Cardiac muscle cell (in vitro differentiated cells and primary cell): ENCODE data around the gene SLC2A4. TPM values are rescaled to one million over a fixed set of nuclear protein-coding genes. Genes with fewer than 3 reads are reported as not detected.

Experiments
- DNase-seq, 2 donors: peaks; one replicate each; pipeline versions ENCODE4 v3.0.0 to v3.0.0-alpha.2; 2010 to 2017; ENCODE audit warnings: low read depth in 1 of 2, low spot score in 1 of 2
- H3K27ac ChIP-seq: fragments of 200-600 bp; sonication (generic); 2 replicates; pipeline ENCODE4 v1.5.1; 2016
- H3K27me3 ChIP-seq: fragments of 200-600 bp; sonication (generic); 2 replicates; pipeline ENCODE4 v1.6.0; 2016; ENCODE audit warnings: control low read depth
- H3K36me3 ChIP-seq: fragments of 200-600 bp; sonication (generic); 2 replicates; pipeline ENCODE4 v1.5.1; 2016; ENCODE audit warnings: control low read depth
- H3K4me1 ChIP-seq: fragments of 200-600 bp; sonication (generic); 2 replicates; pipeline ENCODE4 v1.8.1; 2017; ENCODE audit warnings: low read depth, mild to moderate bottlenecking, mixed run types
- H3K4me3 ChIP-seq: fragments of 200-600 bp; sonication (generic); 2 replicates; pipeline ENCODE4 v1.5.1; 2016; ENCODE audit warnings: mild to moderate bottlenecking
- H3K9me3 ChIP-seq: fragments of 200-600 bp; sonication (generic); 2 replicates; pipeline ENCODE4 v1.5.1; 2017; ENCODE audit warnings: low read depth, mild to moderate bottlenecking, control low read depth
- polyA plus RNA-seq: library from polyadenylated mRNA; unstranded; fragments of >200 nt; fragmentation: Nextera tagmentation; extraction: Ambion mirVana; gene quantifications from 2 replicates; pipeline ENCODE4 v1.2.1, GENCODE V29; 2016
- total RNA-seq: library from RNA; depleted of rRNA; stranded (reverse); fragments of >200 nt; gene quantifications from 2 replicates; pipeline ENCODE4 v1.2.3, GENCODE V29; 2016
- TF ChIP-seq, protein P1 (sequence below): IDR thresholded peaks from 2 replicates; pipeline ENCODE4 v1.5.1; 2012; ENCODE audit warnings: low read depth, mild to moderate bottlenecking, low read length

Gene SLC2A4
- total and polyA plus RNA-seq, 2 experiments from 2014 or later: 23.4 to 42.6 TPM

DNA sequence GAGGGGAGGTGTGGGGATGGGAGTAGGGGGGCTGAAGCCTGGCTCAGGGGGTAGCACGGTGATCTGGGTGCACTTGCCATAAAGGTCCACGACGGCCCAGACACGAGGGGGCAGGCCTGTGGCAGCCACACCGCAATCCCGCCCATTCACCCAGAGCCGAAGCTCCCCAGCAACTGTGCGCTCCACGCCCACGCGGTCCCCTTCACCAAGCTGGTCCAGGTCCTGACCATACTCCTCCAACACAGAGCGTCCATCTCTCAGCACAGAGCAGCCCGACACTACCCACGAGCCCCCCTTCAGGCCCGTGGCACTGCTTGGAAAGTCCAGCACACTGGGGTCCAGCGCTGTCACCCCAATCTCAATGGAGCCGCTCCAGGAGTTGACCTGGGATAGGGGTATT is 46.0 kb downstream of the SLC2A4 start:
- H3K27me3 ChIP-seq: no peaks in the 10 kb centered on the region
- H3K4me1 ChIP-seq: peaks cover 8% of the 10 kb centered on the region
- no peaks in the 10 kb centered on the region for H3K9me3 ChIP-seq
- DNase-seq: no peak
- no peak overlapping the region for H3K4me3 ChIP-seq
- no peak overlapping the region for H3K27ac ChIP-seq
- TF ChIP-seq, protein P1, sequence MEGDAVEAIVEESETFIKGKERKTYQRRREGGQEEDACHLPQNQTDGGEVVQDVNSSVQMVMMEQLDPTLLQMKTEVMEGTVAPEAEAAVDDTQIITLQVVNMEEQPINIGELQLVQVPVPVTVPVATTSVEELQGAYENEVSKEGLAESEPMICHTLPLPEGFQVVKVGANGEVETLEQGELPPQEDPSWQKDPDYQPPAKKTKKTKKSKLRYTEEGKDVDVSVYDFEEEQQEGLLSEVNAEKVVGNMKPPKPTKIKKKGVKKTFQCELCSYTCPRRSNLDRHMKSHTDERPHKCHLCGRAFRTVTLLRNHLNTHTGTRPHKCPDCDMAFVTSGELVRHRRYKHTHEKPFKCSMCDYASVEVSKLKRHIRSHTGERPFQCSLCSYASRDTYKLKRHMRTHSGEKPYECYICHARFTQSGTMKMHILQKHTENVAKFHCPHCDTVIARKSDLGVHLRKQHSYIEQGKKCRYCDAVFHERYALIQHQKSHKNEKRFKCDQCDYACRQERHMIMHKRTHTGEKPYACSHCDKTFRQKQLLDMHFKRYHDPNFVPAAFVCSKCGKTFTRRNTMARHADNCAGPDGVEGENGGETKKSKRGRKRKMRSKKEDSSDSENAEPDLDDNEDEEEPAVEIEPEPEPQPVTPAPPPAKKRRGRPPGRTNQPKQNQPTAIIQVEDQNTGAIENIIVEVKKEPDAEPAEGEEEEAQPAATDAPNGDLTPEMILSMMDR: no peak
- peaks cover 15% of the 10 kb centered on the region for H3K36me3 ChIP-seq

DNA sequence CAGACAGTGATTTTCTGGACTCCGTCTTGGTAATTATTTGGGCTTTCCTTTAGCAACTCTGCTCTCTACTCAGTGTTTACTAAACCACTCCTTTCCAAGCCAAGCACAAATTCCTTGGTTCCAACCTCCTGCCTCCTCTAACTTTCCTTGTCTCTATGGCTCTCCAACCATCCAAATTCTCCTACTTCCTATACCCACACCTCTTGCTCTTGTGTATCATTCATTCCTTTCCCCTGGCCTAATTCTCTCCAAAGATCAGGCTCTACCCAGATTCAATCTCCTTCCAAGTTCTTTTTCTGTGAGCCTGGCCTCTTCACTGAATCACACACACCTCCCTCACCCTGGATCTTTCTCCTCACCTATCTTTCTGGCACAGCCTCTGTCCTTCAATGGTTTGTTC is 46.5 kb downstream of the SLC2A4 start:
- DNase-seq: no peak
- H3K36me3 ChIP-seq: peaks cover 10% of the 10 kb centered on the region
- H3K9me3 ChIP-seq: no peaks in the 10 kb centered on the region
- H3K4me1 ChIP-seq: peaks cover 12% of the 10 kb centered on the region
- TF ChIP-seq, protein P1: no peak
- H3K4me3 ChIP-seq: peak overlapping the region; percentile 81
- H3K27me3 ChIP-seq: no peaks in the 10 kb centered on the region
- no peak overlapping the region for H3K27ac ChIP-seq

DNA sequence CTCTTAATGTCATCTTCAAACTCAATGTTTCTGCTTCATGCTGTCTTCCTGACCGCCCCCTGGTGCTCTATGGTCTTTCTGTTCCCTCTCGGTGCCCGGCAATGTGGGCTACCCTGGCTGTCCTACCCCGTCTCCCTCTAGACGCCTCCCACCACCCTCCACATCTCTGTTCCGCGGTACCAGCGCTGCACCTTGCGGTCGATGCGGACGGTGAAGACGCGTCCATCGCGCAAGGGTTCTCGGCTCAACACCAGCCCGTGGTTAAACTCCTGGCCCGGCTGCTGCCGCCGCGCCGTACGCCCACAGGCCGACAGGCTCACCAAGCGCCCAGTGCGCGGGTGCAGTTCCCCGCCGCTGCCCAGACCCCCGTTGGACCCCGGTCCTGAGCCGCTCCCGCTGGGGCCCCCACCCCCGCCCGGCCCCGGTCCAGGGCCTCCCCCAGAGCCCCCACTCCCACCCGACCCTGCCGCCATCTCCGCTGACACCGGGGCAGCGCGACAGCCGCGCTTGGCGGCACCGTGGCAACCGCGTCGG is 47.4 kb downstream of the SLC2A4 start, which contains the start of gene NEURL4:
NEURL4 (minus strand) TSS at position 496 of the 534 bp plus-strand sequence; CDS start at position 473, 23 bp downstream.
- peak within 1 kb of the TSS; percentile 89 for H3K27ac ChIP-seq
- H3K9me3 ChIP-seq: no peaks in the 10 kb centered on the region
- DNase-seq: peak in 1 of 2 donors; percentile 27
- TF ChIP-seq, protein P1: no peak
- H3K4me1 ChIP-seq: peaks cover 12% of the 10 kb centered on the region
- no peaks in the 10 kb centered on the region for H3K27me3 ChIP-seq
- H3K4me3 ChIP-seq: peak within 1 kb of the TSS; percentile 81
- peaks cover 3% of the 10 kb centered on the region for H3K36me3 ChIP-seq

DNA sequence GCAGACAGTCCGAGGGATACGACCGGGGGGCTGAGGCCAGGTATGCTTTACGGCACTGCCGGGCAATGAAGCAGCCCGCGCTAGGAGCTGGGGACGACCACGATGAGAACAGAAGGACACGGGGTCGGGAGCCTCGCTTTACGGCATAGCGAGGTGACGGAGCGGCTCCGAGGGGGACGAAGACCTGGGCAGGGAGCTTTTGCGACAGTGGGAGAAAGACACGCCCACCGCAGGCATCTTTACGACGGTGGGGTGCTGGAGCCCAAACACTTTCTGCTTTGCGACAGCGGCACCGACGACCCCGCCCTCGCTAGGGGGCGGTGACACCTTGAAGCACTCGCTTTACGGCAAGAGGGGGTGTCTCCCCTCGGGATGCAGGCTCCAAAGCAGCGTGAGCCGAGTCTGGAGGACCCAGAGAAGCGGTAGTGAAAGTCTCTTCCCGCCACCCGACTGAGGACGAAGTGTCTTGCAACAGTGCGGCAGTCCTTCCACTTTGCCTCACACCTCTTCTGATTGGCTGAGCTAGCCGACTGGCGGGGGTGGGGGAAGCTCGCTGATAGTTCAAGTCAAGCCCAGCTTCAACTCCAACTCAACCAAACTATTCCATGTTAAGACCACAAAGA is 48.0 kb downstream of the SLC2A4 start:
- TF ChIP-seq, protein P1: no peak
- H3K4me3 ChIP-seq: peak overlapping the region; percentile 81
- no peaks in the 10 kb centered on the region for H3K27me3 ChIP-seq
- peaks cover 12% of the 10 kb centered on the region for H3K4me1 ChIP-seq
- peak overlapping the region; percentile 89 for H3K27ac ChIP-seq
- no peaks in the 10 kb centered on the region for H3K9me3 ChIP-seq
- H3K36me3 ChIP-seq: peaks cover 1% of the 10 kb centered on the region
- DNase-seq: peak; percentile 97 to 99

DNA sequence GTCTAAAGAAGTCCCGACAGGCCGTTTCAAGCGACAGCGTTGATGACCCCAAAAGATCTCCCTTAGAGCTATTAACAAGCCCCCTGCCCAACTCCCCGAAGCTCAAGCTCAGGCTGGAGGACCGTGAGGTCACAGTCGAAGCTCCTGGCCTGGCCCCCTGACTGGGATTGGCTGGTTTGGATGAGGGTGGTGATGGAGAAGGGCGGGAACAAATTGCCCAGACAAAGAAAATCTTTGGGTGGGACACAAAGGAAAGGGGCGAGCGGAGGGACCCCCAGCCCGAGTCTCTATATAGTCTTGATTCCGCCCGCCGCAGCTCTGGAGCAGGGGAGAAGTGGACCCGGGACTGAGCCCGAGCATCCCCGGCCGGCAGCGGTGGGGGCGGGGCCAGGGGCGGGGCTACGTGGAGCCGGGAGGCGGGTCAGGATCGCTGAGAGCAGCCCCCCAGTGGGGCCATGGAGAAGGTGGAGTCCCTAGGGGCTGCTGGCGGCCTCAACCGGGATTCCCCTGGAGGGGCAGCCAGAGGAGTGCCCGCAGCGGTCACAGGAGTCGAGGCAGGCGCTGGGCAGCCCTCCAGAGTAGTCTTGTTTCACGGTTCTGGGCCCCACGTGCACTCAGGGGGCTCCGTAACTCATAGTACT is 48.6 kb downstream of the SLC2A4 start:
- no peaks in the 10 kb centered on the region for H3K27me3 ChIP-seq
- H3K9me3 ChIP-seq: no peaks in the 10 kb centered on the region
- peaks cover 12% of the 10 kb centered on the region for H3K4me1 ChIP-seq
- peak overlapping the region; percentile 89 for H3K27ac ChIP-seq
- H3K4me3 ChIP-seq: peak overlapping the region; percentile 81
- TF ChIP-seq, protein P1: no peak
- peak; percentile 79 to 86 for DNase-seq
- H3K36me3 ChIP-seq: no peaks in the 10 kb centered on the region
